Smooth muscle cell (in vitro differentiated cells): ENCODE data around the gene GOLGA6L10. TPM values are rescaled to one million over a fixed set of nuclear protein-coding genes. Genes with fewer than 3 reads are reported as not detected.
"Not testable (repeated sequence)": the region's sequence is repeated elsewhere in the genome, so short reads cannot be mapped to it uniquely, and the experiment has no call there.

Experiments used
- DNase-seq: peaks from one replicate; lab custom pipeline; 2025; ENCODE audit not compliant: unreplicated experiment; lab: John Stamatoyannopoulos, UW
- H2AFZ ChIP-seq: fragments of 200-600 bp; sonication (generic); 2 replicates; pipeline ENCODE4 v1.6.0; 2016; ENCODE audit warnings: antibody characterized with exemption, low read depth, mild to moderate bottlenecking
- H3F3A ChIP-seq: fragments of 200-600 bp; sonication (generic); 2 replicates; pipeline ENCODE4 v1.6.0; 2017; ENCODE audit warnings: antibody characterized with exemption, low read depth
- H3K27ac ChIP-seq: fragments of 200-600 bp; sonication (generic); 2 replicates; pipeline ENCODE4 v1.5.1; 2016; ENCODE audit warnings: low read depth, mild to moderate bottlenecking
- H3K27me3 ChIP-seq: fragments of 200-600 bp; sonication (generic); 2 replicates; pipeline ENCODE4 v1.6.1; 2016; ENCODE audit warnings: low read depth, mild to moderate bottlenecking
- H3K36me3 ChIP-seq: fragments of 200-600 bp; sonication (generic); 2 replicates; pipeline ENCODE4 v1.5.1; 2016; ENCODE audit warnings: low read depth
- H3K4me1 ChIP-seq: fragments of 200-600 bp; sonication (generic); 2 replicates; pipeline ENCODE4 v1.5.1; 2016; ENCODE audit warnings: low read depth
- H3K4me2 ChIP-seq: fragments of 200-600 bp; sonication (generic); 2 replicates; pipeline ENCODE4 v1.6.0; 2016; ENCODE audit warnings: mild to moderate bottlenecking
- H3K4me3 ChIP-seq: fragments of 200-600 bp; sonication (generic); 2 replicates; pipeline ENCODE4 v1.5.1; 2016; ENCODE audit warnings: mild to moderate bottlenecking
- H3K79me2 ChIP-seq: fragments of 200-600 bp; sonication (generic); 2 replicates; pipeline ENCODE4 v1.6.0; 2016; ENCODE audit warnings: low read depth, mild to moderate bottlenecking
- H3K9ac ChIP-seq: fragments of 200-600 bp; sonication (generic); 2 replicates; pipeline ENCODE4 v1.6.0; 2016; ENCODE audit warnings: low read depth
- H3K9me3 ChIP-seq: fragments of 200-600 bp; sonication (generic); replicated peaks from 2 replicates; pipeline ENCODE4 v1.5.1; 2016; ENCODE audit warnings: low read depth
- H4K20me1 ChIP-seq: fragments of 200-600 bp; sonication (generic); 2 replicates; pipeline ENCODE4 v1.6.0; 2016; ENCODE audit warnings: low read depth
- WGBS: methylation state at CpG from one replicate; pipeline ENCODE4 v1.1.7; 2016; ENCODE audit warnings: low lambda C conversion rate; 5-methylcytosine and 5-hydroxymethylcytosine counted together
- polyA plus RNA-seq: library from polyadenylated mRNA; unstranded; fragments of >200 nt; fragmentation: Nextera tagmentation; extraction: Ambion mirVana; gene quantifications from 2 replicates; pipeline ENCODE4 v1.2.1, GENCODE V29; 2016
- total RNA-seq: library from RNA; depleted of rRNA; stranded (reverse); fragments of >200 nt; gene quantifications from 2 replicates; pipeline ENCODE4 v1.2.3, GENCODE V29; 2014
- TF ChIP-seq, protein P1 (sequence below): fragments of 200-600 bp; sonication (generic); IDR thresholded peaks from 2 replicates; pipeline ENCODE4 v1.5.1; 2017; ENCODE audit warnings: borderline replicate concordance, mild to moderate bottlenecking, antibody characterized with exemption; ENCODE audit not compliant: insufficient read depth, poor library complexity, severe bottlenecking

Gene GOLGA6L10
- total and polyA plus RNA-seq, 2 experiments from 2014 or later, result 0.22 to 1.9 TPM

DNA sequence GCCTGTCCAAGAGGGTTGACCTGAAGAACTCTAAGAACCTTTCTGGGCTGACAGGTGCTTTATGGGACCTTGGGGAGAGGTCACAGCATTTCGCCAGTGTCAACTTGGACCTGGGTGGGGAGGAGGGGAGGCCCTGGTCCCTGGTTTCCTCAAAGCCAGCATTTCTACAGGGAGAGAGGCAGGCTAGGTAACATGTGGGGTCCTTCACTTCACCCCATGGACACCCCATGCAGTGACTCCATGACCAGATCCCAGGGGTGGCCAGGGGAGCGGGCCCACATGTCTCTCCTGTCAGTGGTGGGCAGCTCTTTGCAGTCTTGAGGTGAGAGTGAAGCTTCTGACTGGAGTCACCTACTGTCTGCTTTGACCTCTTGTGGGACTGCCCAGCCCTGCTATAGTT is 35.8 kb downstream of the GOLGA6L10 start:
- H2AFZ ChIP-seq, result no peak overlapping the region
- no peaks in the 10 kb centered on the region for H3K36me3 ChIP-seq
- H4K20me1 ChIP-seq, result no peaks in the 10 kb centered on the region
- H3K79me2 ChIP-seq, result no peaks in the 10 kb centered on the region
- H3K4me1 ChIP-seq, result no peaks in the 10 kb centered on the region
- no peaks in the 10 kb centered on the region for H3K9me3 ChIP-seq
- DNase-seq, result no peak
- TF ChIP-seq, protein P1, sequence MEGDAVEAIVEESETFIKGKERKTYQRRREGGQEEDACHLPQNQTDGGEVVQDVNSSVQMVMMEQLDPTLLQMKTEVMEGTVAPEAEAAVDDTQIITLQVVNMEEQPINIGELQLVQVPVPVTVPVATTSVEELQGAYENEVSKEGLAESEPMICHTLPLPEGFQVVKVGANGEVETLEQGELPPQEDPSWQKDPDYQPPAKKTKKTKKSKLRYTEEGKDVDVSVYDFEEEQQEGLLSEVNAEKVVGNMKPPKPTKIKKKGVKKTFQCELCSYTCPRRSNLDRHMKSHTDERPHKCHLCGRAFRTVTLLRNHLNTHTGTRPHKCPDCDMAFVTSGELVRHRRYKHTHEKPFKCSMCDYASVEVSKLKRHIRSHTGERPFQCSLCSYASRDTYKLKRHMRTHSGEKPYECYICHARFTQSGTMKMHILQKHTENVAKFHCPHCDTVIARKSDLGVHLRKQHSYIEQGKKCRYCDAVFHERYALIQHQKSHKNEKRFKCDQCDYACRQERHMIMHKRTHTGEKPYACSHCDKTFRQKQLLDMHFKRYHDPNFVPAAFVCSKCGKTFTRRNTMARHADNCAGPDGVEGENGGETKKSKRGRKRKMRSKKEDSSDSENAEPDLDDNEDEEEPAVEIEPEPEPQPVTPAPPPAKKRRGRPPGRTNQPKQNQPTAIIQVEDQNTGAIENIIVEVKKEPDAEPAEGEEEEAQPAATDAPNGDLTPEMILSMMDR, result no peak
- H3K4me2 ChIP-seq, result no peak overlapping the region
- no peak overlapping the region for H3K4me3 ChIP-seq
- WGBS, result 92% methylated on average over 2 of the region's 2 CpGs
- no peak overlapping the region for H3K27ac ChIP-seq
- H3K27me3 ChIP-seq, result peaks cover 3% of the 10 kb centered on the region
- H3K9ac ChIP-seq, result no peak overlapping the region
- H3F3A ChIP-seq, result no peaks in the 10 kb centered on the region

GRCh38 chr15:82312586-82313349 is 36.5 kb downstream of the GOLGA6L10 start:
- Histone ChIP-seq H3K9me3 (no peaks in the 10 kb centered on the region), H2AFZ (no peak overlapping the region), H3K36me3 (no peaks in the 10 kb centered on the region), H4K20me1 (no peaks in the 10 kb centered on the region), H3K9ac (no peak overlapping the region), H3K79me2 (no peaks in the 10 kb centered on the region), H3K4me3 (no peak overlapping the region), H3K27ac (no peak overlapping the region), H3K4me1 (no peaks in the 10 kb centered on the region), H3K4me2 (no peak overlapping the region), H3K27me3 (peaks cover 3% of the 10 kb centered on the region), H3F3A (no peaks in the 10 kb centered on the region)
- TF ChIP-seq, protein P1, result no peak
- no peak for DNase-seq
- 56% methylated on average over 7 of the region's 8 CpGs for WGBS

- not testable (repeated sequence) for H3K4me2 ChIP-seq, H2AFZ ChIP-seq, DNase-seq, H3K4me1 ChIP-seq, H3K4me3 ChIP-seq, H3K27ac ChIP-seq, H3K9me3 ChIP-seq, H3K9ac ChIP-seq, H3K36me3 ChIP-seq, H3F3A ChIP-seq, H3K27me3 ChIP-seq, H3K79me2 ChIP-seq, H4K20me1 ChIP-seq
- 92% methylated on average over 3 of the region's 5 CpGs for WGBS
Measured at GRCh38 chr15:82311321-82311720, 38.0 kb downstream of the GOLGA6L10 start.

DNA sequence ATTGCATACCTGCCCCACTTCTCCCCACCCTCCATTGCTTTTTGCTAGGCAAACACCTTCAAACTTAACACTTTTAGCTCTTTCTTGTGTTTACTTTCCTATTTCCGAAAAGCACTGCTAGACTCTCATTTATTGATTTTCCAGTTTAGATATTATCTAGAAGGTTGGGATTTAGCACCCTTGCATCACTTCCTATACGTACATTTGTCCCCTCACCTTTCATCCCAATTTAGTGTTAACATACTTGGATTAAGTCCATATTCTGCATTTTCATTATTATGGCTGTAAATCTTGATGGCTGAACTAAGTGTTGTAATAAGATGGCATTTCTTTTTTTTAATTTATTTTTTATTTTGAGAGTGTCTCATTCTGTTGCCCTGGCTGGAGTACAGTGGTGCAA is 39.5 kb downstream of the GOLGA6L10 start:
- Histone ChIP-seq H3F3A (no peaks in the 10 kb centered on the region), H3K9me3 (no peaks in the 10 kb centered on the region), H2AFZ (no peak overlapping the region), H3K79me2 (no peaks in the 10 kb centered on the region), H3K9ac (no peak overlapping the region), H3K36me3 (no peaks in the 10 kb centered on the region), H3K27ac (no peak overlapping the region), H3K4me2 (no peak overlapping the region), H3K4me3 (no peak overlapping the region), H4K20me1 (no peaks in the 10 kb centered on the region), H3K27me3 (peaks cover 3% of the 10 kb centered on the region), H3K4me1 (no peaks in the 10 kb centered on the region)
- DNase-seq, result no peak
- TF ChIP-seq, protein P1, result no peak
- 88% methylated on average over 2 of the region's 2 CpGs for WGBS
